H1 (cell line): ENCODE data around the gene SPOP. TPM values are rescaled to one million over a fixed set of nuclear protein-coding genes. Genes with fewer than 3 reads are reported as not detected.

Source experiments
- CTCF ChIA-PET: fragments of 300-600 bp; sonication (Branson Sonifier 250); formaldehyde crosslinking; loops from one replicate; lab custom pipeline; 2021; ENCODE audit not compliant: partially characterized antibody; lab: Charles Lee
- POLR2A ChIA-PET: fragments of 300-600 bp; sonication (Branson Sonifier 250); formaldehyde crosslinking; loops from one replicate; lab custom pipeline; 2021; ENCODE audit warnings: inconsistent platforms; ENCODE audit not compliant: partially characterized antibody; lab: Charles Lee
- DNase-seq, 2 experiments: peaks; one replicate each; pipeline versions ENCODE4 v3.0.0 to v3.0.0-alpha.2; 2010 to 2022; ENCODE audit warnings: low spot score in 2 of 2, low read depth in 1 of 2, mixed read lengths in 1 of 2
- FAIRE-seq: peaks from 2 replicates; lab custom pipeline; 2011; peaks lifted over from hg19 to GRCh38; lab: Jason Lieb, UNC
- H2AFZ ChIP-seq: 2 replicates; pipeline ENCODE4 v1.8.1; 2012; ENCODE audit warnings: low read length, inconsistent platforms
- H2AK5ac ChIP-seq: 2 replicates; pipeline ENCODE4 v1.6.1; 2013; ENCODE audit warnings: low read depth, low read length
- H2BK120ac ChIP-seq: replicated peaks from 2 replicates; pipeline ENCODE3; 2013; ENCODE audit warnings: low read depth, low read length, inconsistent platforms
- H2BK12ac ChIP-seq: 2 replicates; pipeline ENCODE4 v1.6.1; 2013; ENCODE audit warnings: low read depth, low read length
- H2BK15ac ChIP-seq: 2 replicates; pipeline ENCODE4 v1.6.1; 2013; ENCODE audit warnings: low read length
- H2BK20ac ChIP-seq: 2 replicates; pipeline ENCODE4 v1.6.1; 2013; ENCODE audit warnings: low read length
- H2BK5ac ChIP-seq: 2 replicates; pipeline ENCODE4 v1.6.1; 2013; ENCODE audit warnings: low read depth, low read length
- H3K14ac ChIP-seq: 2 replicates; pipeline ENCODE4 v1.6.1; 2013; ENCODE audit warnings: inconsistent platforms; ENCODE audit not compliant: insufficient read length
- H3K18ac ChIP-seq: 2 replicates; pipeline ENCODE4 v1.6.1; 2013; ENCODE audit warnings: low read length; ENCODE audit errors: extremely low read depth
- H3K23ac ChIP-seq: 2 replicates; pipeline ENCODE4 v1.6.1; 2013; ENCODE audit warnings: inconsistent platforms; ENCODE audit not compliant: insufficient read length
- H3K23me2 ChIP-seq: 2 replicates; pipeline ENCODE4 v1.6.1; 2013; ENCODE audit warnings: low read depth, low read length
- H3K27ac ChIP-seq: 2 replicates; pipeline ENCODE4 v1.6.1; 2011; ENCODE audit warnings: low read depth, low read length, inconsistent platforms
- H3K27me3 ChIP-seq, 4 experiments: replicated peaks in 1 of 4; 1 replicate in 1 of 4; 2 replicates in 3 of 4; pipeline versions ENCODE4 v1.6.1 to v1.8.1; 2011 to 2013; ENCODE audit warnings: low read length in 3 of 4, mild to moderate bottlenecking in 3 of 4, inconsistent platforms in 2 of 4, mixed read lengths in 2 of 4, moderate library complexity in 1 of 4; ENCODE audit not compliant: control insufficient read depth in 3 of 4, insufficient read depth in 3 of 4; ENCODE audit errors: extremely low read depth in 1 of 4
- H3K36me3 ChIP-seq, 4 experiments: 2 replicates each; pipeline versions ENCODE4 v1.6.1 to v1.8.1; 2011 to 2013; ENCODE audit warnings: mild to moderate bottlenecking in 4 of 4, low read length in 3 of 4, moderate library complexity in 2 of 4, control low read depth in 1 of 4, inconsistent platforms in 1 of 4; ENCODE audit not compliant: insufficient read depth in 4 of 4, control insufficient read depth in 2 of 4
- H3K4ac ChIP-seq: replicated peaks from 2 replicates; pipeline ENCODE3; 2013; ENCODE audit warnings: low read length, low read depth, mixed read lengths, inconsistent platforms; ENCODE audit not compliant: insufficient read length
- H3K4me1 ChIP-seq, 4 experiments: replicated peaks in 1 of 4; 1 replicate in 1 of 4; 2 replicates in 3 of 4; pipeline versions ENCODE4 v1.6.1 to v1.8.1; 2011 to 2013; ENCODE audit warnings: low read length in 3 of 4, inconsistent platforms in 2 of 4, mixed read lengths in 1 of 4; ENCODE audit not compliant: insufficient read depth in 4 of 4, control insufficient read depth in 3 of 4
- H3K4me2 ChIP-seq, 2 experiments: 2 replicates each; pipeline versions ENCODE4 v1.6.1 to v1.8.1; 2011 to 2013; ENCODE audit warnings: low read depth in 2 of 2, low read length in 2 of 2, control low read depth in 1 of 2, inconsistent platforms in 1 of 2, mild to moderate bottlenecking in 1 of 2; ENCODE audit not compliant: insufficient read depth in 1 of 2
- H3K4me3 ChIP-seq, 4 experiments: fragments of 200-600, 300-600 bp in 1 of 4; sonication (generic), shearing (Covaris generic), sonication (Bioruptor Twin) in 1 of 4; 2 replicates each; pipeline versions ENCODE4 v1.5.1 to v1.8.1; 2011 to 2016; ENCODE audit warnings: low read length in 4 of 4, low read depth in 3 of 4, control low read depth in 2 of 4, inconsistent platforms in 2 of 4, mild to moderate bottlenecking in 2 of 4, mixed read lengths in 1 of 4, moderate library complexity in 1 of 4; ENCODE audit not compliant: insufficient read depth in 2 of 4; ENCODE audit errors: extremely low read depth in 1 of 4
- H3K56ac ChIP-seq: replicated peaks from 2 replicates; pipeline ENCODE3; 2013; ENCODE audit warnings: low read depth, mild to moderate bottlenecking, mixed read lengths, low read length, inconsistent platforms; ENCODE audit not compliant: insufficient read length
- H3K79me1 ChIP-seq: 2 replicates; pipeline ENCODE4 v1.6.1; 2013; ENCODE audit warnings: low read depth, low read length, control low read depth
- H3K79me2 ChIP-seq, 2 experiments: 2 replicates each; pipeline versions ENCODE4 v1.6.1 to v1.8.1; 2012 to 2013; ENCODE audit warnings: low read length in 2 of 2, mild to moderate bottlenecking in 2 of 2, inconsistent platforms in 1 of 2; ENCODE audit not compliant: insufficient read depth in 2 of 2, control insufficient read depth in 1 of 2
- H3K9ac ChIP-seq, 4 experiments: replicated peaks in 1 of 4; 1 replicate in 1 of 4; 2 replicates in 3 of 4; pipeline versions ENCODE4 v1.6.1 to v1.8.1; 2011 to 2013; ENCODE audit warnings: low read depth in 3 of 4, low read length in 3 of 4, control low read depth in 2 of 4, mild to moderate bottlenecking in 2 of 4, moderate library complexity in 2 of 4, inconsistent platforms in 1 of 4; ENCODE audit errors: extremely low read depth in 1 of 4
- H3K9me3 ChIP-seq, 2 experiments: 2 replicates each; pipeline versions ENCODE4 v1.6.1 to v1.8.1; 2012 to 2013; ENCODE audit warnings: mild to moderate bottlenecking in 2 of 2, moderate library complexity in 2 of 2, control low read depth in 1 of 2, inconsistent platforms in 1 of 2, low read depth in 1 of 2, low read length in 1 of 2, mixed read lengths in 1 of 2; ENCODE audit not compliant: insufficient read depth in 2 of 2
- H4K20me1 ChIP-seq, 2 experiments: replicated peaks in 1 of 2; 2 replicates each; pipeline versions ENCODE3 to v1.8.1; 2011 to 2013; ENCODE audit warnings: inconsistent platforms in 2 of 2, low read length in 2 of 2, mild to moderate bottlenecking in 1 of 2; ENCODE audit not compliant: insufficient read depth in 2 of 2, control insufficient read depth in 1 of 2
- H4K5ac ChIP-seq: 2 replicates; pipeline ENCODE4 v1.6.1; 2013; ENCODE audit warnings: low read length, low read depth, mixed read lengths, inconsistent platforms; ENCODE audit not compliant: insufficient read length
- H4K8ac ChIP-seq: 2 replicates; pipeline ENCODE4 v1.8.0; 2013; ENCODE audit warnings: mild to moderate bottlenecking, moderate library complexity, low read length, inconsistent platforms; ENCODE audit not compliant: insufficient read depth; ENCODE audit errors: extremely low read depth
- H4K91ac ChIP-seq: replicated peaks from 2 replicates; pipeline ENCODE3; 2013; ENCODE audit warnings: low read length, mixed read lengths, inconsistent platforms; ENCODE audit not compliant: insufficient read length
- BRCA1 ChIP-seq: IDR thresholded peaks from 2 replicates; pipeline ENCODE4 v1.6.1; 2012; ENCODE audit warnings: low read depth, low read length, improper control_type of control experiment
- GTF2F1 ChIP-seq: IDR thresholded peaks from 2 replicates; pipeline ENCODE4 v1.6.1; 2012; ENCODE audit warnings: low read depth, low read length, improper control_type of control experiment, borderline replicate concordance
- SP4 ChIP-seq: IDR thresholded peaks from 2 replicates; pipeline ENCODE4 v1.6.1; 2012; ENCODE audit warnings: low read length, inconsistent platforms
- TEAD4 ChIP-seq: IDR thresholded peaks from 2 replicates; pipeline ENCODE4 v1.6.1; 2012; ENCODE audit warnings: low read depth, low read length, inconsistent platforms, mixed read lengths
- WGBS, 2 experiments: shearing (Covaris generic) in 1 of 2; methylation state at CpG; one replicate each; pipeline versions ENCODE4 v1.1.6 to v1.1.7; 2013 to 2015; ENCODE audit warnings: low lambda C conversion rate in 2 of 2, mixed read lengths in 2 of 2, inconsistent platforms in 1 of 2, low coverage in 1 of 2, missing lambda C conversion rate in 1 of 2; ENCODE audit not compliant: insufficient replicate concordance in 2 of 2, insufficient coverage in 1 of 2, insufficient read length in 1 of 2; ENCODE audit errors: extremely low coverage in 1 of 2, missing lambda C conversion rate in 1 of 2; 5-methylcytosine and 5-hydroxymethylcytosine counted together
- polyA plus RNA-seq, 7 experiments: library from polyadenylated mRNA; depleted of rRNA in 3 of 7; stranded (reverse) in 5 of 7; unstranded in 2 of 7; fragments of >200 nt in 5 of 7; fragments of 200-250 nt in 2 of 7; gene quantifications; 1 replicate in 5 of 7; 2 replicates in 1 of 7; 4 replicates in 1 of 7; pipeline versions ENCODE4 v1.2.1 to v1.2.3, GENCODE V29; 2011 to 2013; ENCODE audit warnings: missing spikeins in 2 of 7, mixed read lengths in 2 of 7
- total RNA-seq: library from RNA; stranded (reverse); fragmentation: NEBNext Ultra II Directional; extraction: Animal tissue kit (Norgen Biotek cat#: 25700); gene quantifications from 2 replicates; pipeline ENCODE4 v1.2.1, GENCODE V29; 2021

The SPOP gene
- total and polyA plus RNA-seq, 2 of the 8 experiments (the other 6 are each of a cell fraction or from before 2014, with no cell fraction given), result 13.3 to 25.6 TPM

DNA sequence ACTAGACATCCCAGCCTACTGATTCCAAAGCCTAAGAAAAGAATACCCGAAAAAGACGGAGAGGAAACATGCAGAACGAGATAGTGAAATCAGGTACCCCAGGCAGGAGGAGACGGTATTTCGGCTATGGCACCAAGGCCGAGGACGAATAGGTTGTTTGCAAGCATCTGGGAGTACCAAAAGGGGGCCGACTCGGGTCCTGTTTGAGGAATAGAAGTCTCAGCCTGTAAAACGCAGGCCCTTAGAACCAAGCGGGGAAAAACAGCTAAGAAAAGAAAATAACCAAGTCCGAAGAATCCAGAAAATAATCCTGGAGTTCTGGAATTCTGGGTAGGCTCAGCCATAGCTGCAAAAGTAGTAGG, 29.3 kb upstream of the SPOP start:
- H4K5ac ChIP-seq, result no peak overlapping the region
- no peak overlapping the region for H3K56ac ChIP-seq
- H4K8ac ChIP-seq, result peak overlapping the region; percentile 100; the same call in 1 of the 2 replicates
- peaks cover 12 to 36% (median 30%) of the 10 kb centered on the region in 4 experiments for H3K36me3 ChIP-seq
- peak overlapping the region; percentile 76 to 97 (median 90) for H3K4me3 ChIP-seq
- no peak overlapping the region for H2AFZ ChIP-seq
- DNase-seq (no peak), FAIRE-seq (no peak)
- peak overlapping the region; percentile 98; the same call in 1 of the 2 replicates for H2BK5ac ChIP-seq
- no peak overlapping the region for H3K18ac ChIP-seq
- no peak overlapping the region for H3K23ac ChIP-seq
- H3K14ac ChIP-seq, result no peak overlapping the region
- POLR2A ChIA-PET, result interaction anchor here (0.9 to 3.4 kb wide), 9 partner anchors 10 to 139 kb away, joined by 3 to 29 read pairs (median 5); partner anchors contain the start of genes FAM117A and KAT7
- no peaks in the 10 kb centered on the region; the same call in 1 of the 2 replicates for H3K79me1 ChIP-seq
- H3K4me1 ChIP-seq, result peaks cover 2 to 3% (median 3%) of the 10 kb centered on the region in 4 experiments; a peak in 6 of 7 replicates
- 12% methylated on average over 12 of the region's 12 CpGs; no CpG with 5 or more reads in 1 of the 2 experiments for WGBS, 2 experiments
- no peak overlapping the region for H2AK5ac ChIP-seq
- peak overlapping the region; percentile 57 to 92 for H3K4me2 ChIP-seq
- CTCF ChIA-PET, result interaction anchor here (0.6 to 18.5 kb wide), 18 partner anchors 10 to 290 kb away, joined by 3 to 310 read pairs (median 6); partner anchors contain the start of gene NXPH3
- H3K27ac ChIP-seq, result 0 out of 2 replicates have a peak overlapping the region, but pooled peaks have one; percentile 100
- H3K9me3 ChIP-seq, result no peaks in the 10 kb centered on the region
- H3K27me3 ChIP-seq, result no peaks in the 10 kb centered on the region
- no peak overlapping the region for H4K91ac ChIP-seq
- H3K4ac ChIP-seq, result no peak overlapping the region
- peaks cover 2 to 20% of the 10 kb centered on the region in 2 experiments; a peak in 3 of 4 replicates for H3K79me2 ChIP-seq
- H4K20me1 ChIP-seq, result no peaks in the 10 kb centered on the region
- no peak for TF ChIP-seq TEAD4
- TF ChIP-seq GTF2F1, result no peak
- TF ChIP-seq BRCA1, result no peak
- TF ChIP-seq SP4, result no peak
- no peak overlapping the region for H2BK120ac ChIP-seq
- no peak overlapping the region for H2BK15ac ChIP-seq
- no peak overlapping the region for H2BK12ac ChIP-seq
- H3K9ac ChIP-seq, result peak overlapping the region; percentile 93 to 98 (median 96); a peak in 6 of 7 replicates
- peaks cover 6% of the 10 kb centered on the region; the same call in 1 of the 2 replicates for H3K23me2 ChIP-seq
- H2BK20ac ChIP-seq, result no peak overlapping the region
